ENCODE results near the gene IER5. TPM values are rescaled to one million over a fixed set of nuclear protein-coding genes. Genes with fewer than 3 reads are reported as not detected.
"Not testable (repeated sequence)": the region's sequence is repeated elsewhere in the genome, so short reads cannot be mapped to it uniquely, and the experiment has no call there.

Gene IER5
- total RNA-seq: 10 to 100 TPM; 39.8 to 41.3 TPM

- ChIA-PET POLR2A (interaction anchor here (0.6 to 8.6 kb wide), 25 partner anchors 10 to 85 kb away, joined by 3 to 209 read pairs (median 5); partner anchors contain the start of genes MR1 and STX6), CTCF (interaction anchor here (1.1 to 12.2 kb wide), 5 partner anchors 8 to 54 kb away, joined by 3 to 179 read pairs (median 4); no protein-coding TSS in a partner anchor)
- peak; percentile 80 for ATAC-seq
Observed at GRCh38 chr1:181088079-181089016, at the start of gene IER5. IER5 (plus strand) TSS chr1:181088700; CDS start chr1:181088903, 203 bp downstream.

GRCh38 chr1:181040284-181040865 is 48.1 kb upstream of the IER5 start:
- H3K36me3 Mint-ChIP-seq (ENCODE audit: low read depth): peaks cover 15% of the 10 kb centered on the region

More at GRCh38 chr1:181088079-181089016, at the start of gene IER5:
- Mint-ChIP-seq H3K4me1 (ENCODE audit: low read depth) (peaks cover 40% of the 10 kb centered on the region), H3K4me3 (peak within 1 kb of the TSS; percentile 100), H3K27me3 (no peaks in the 10 kb centered on the region), H3K9me3 (no peaks in the 10 kb centered on the region), H3K36me3 (ENCODE audit: low read depth) (peaks cover 45% of the 10 kb centered on the region), H3K27ac (peak within 1 kb of the TSS; percentile 100)
- DNase-seq: peak; percentile 96
- intact Hi-C loops (cut with micrococcal nuclease): loop anchor here (5.0 kb wide), 1 partner anchor 46 kb away; no protein-coding TSS in a partner anchor
- no peak for TF ChIP-seq CTCF (IDR thresholded peaks at IDR 0.05)

GRCh38 chr1:181043025-181043888 is 45.2 kb upstream of the IER5 start:
- Mint-ChIP-seq H3K27me3 (no peaks in the 10 kb centered on the region), H3K36me3 (ENCODE audit: low read depth) (peaks cover 18% of the 10 kb centered on the region), H3K9me3 (no peaks in the 10 kb centered on the region), H3K4me3 (no peak overlapping the region), H3K27ac (peak overlapping the region; percentile 90), H3K4me1 (ENCODE audit: low read depth) (peaks cover 56% of the 10 kb centered on the region)
- no peak for TF ChIP-seq CTCF (IDR thresholded peaks at IDR 0.05)
- intact Hi-C loops (cut with micrococcal nuclease): loop anchor here (5.0 kb wide), 1 partner anchor 44 kb away; the partner anchor contains the start of gene IER5
- CTCF ChIA-PET: interaction anchor here (0.7 to 15.3 kb wide), 8 partner anchors 10 to 123 kb away, joined by 3 to 254 read pairs (median 6); partner anchors contain the start of genes MR1 and STX6
- peak; percentile 18 for ATAC-seq
- peak; percentile 43 for DNase-seq
- POLR2A ChIA-PET: interaction anchor here (0.6 to 2.0 kb wide), 13 partner anchors 10 to 159 kb away, joined by 3 to 10 read pairs (median 5); partner anchors contain the start of genes MR1 and STX6

More at GRCh38 chr1:181040284-181040865, 48.1 kb upstream of the IER5 start:
- intact Hi-C loops (cut with micrococcal nuclease): loop anchor here (5.0 kb wide), 1 partner anchor 47 kb away; the partner anchor contains the start of gene IER5
- TF ChIP-seq CTCF (IDR thresholded peaks at IDR 0.05): no peak
- Mint-ChIP-seq H3K4me1 (ENCODE audit: low read depth) (peaks cover 81% of the 10 kb centered on the region), H3K27me3 (no peaks in the 10 kb centered on the region), H3K27ac (no peak overlapping the region), H3K4me3 (no peak overlapping the region), H3K9me3 (no peaks in the 10 kb centered on the region)
- no peak for DNase-seq
- CTCF ChIA-PET: interaction anchor here (0.8 to 15.3 kb wide), 4 partner anchors 23 to 124 kb away, joined by 3 to 254 read pairs (median 4); no protein-coding TSS in a partner anchor
- POLR2A ChIA-PET: interaction anchor here (1.4 to 2.0 kb wide), 3 partner anchors 32 to 50 kb away, joined by 3 to 6 read pairs (median 3); partner anchors contain the start of gene IER5
- ATAC-seq: no peak

- peak overlapping the region; percentile 44 for H3K4me3 Mint-ChIP-seq
- ChIA-PET POLR2A (interaction anchor here (0.7 to 1.9 kb wide), 10 partner anchors 18 to 163 kb away, joined by 3 to 8 read pairs (median 5); partner anchors contain the start of gene STX6), CTCF (interaction anchor here (0.9 to 15.3 kb wide), 6 partner anchors 10 to 122 kb away, joined by 3 to 254 read pairs (median 6); partner anchors contain the start of gene MR1)
- ATAC-seq (peak; percentile 97), DNase-seq (peak; percentile 90)
- peaks cover 15% of the 10 kb centered on the region for H3K36me3 Mint-ChIP-seq (ENCODE audit: low read depth)
- H3K9me3 Mint-ChIP-seq: no peaks in the 10 kb centered on the region
- peak overlapping the region; percentile 90 for H3K27ac Mint-ChIP-seq
- peaks cover 47% of the 10 kb centered on the region for H3K4me1 Mint-ChIP-seq (ENCODE audit: low read depth)
- no peak for TF ChIP-seq CTCF (IDR thresholded peaks at IDR 0.05)
- no peaks in the 10 kb centered on the region for H3K27me3 Mint-ChIP-seq
- intact Hi-C loops (cut with micrococcal nuclease): loop anchor here (5.0 kb wide), 1 partner anchor 43 kb away; the partner anchor contains the start of gene IER5
Observed at GRCh38 chr1:181044449-181044966, 44.0 kb upstream of the IER5 start.

- H3K4me3 Mint-ChIP-seq; DNase-seq; H3K9me3 Mint-ChIP-seq; H3K27ac Mint-ChIP-seq; intact Hi-C loops (cut with micrococcal nuclease); ATAC-seq; H3K27me3 Mint-ChIP-seq: not testable (repeated sequence)
- POLR2A ChIA-PET: interaction anchor here (1.2 kb wide), 1 partner anchor 10 kb away, joined by 3 read pairs; no protein-coding TSS in a partner anchor
- peaks cover 15% of the 10 kb centered on the region for H3K36me3 Mint-ChIP-seq (ENCODE audit: low read depth)
- H3K4me1 Mint-ChIP-seq (ENCODE audit: low read depth): peaks cover 38% of the 10 kb centered on the region
- CTCF ChIA-PET: interaction anchor here (15.3 kb wide), 1 partner anchor 99 kb away, joined by 254 read pairs; no protein-coding TSS in a partner anchor
Observed at GRCh38 chr1:181045946-181046345, 42.6 kb upstream of the IER5 start.

All from activated CD8-positive, alpha-beta T cell treated with anti-CD3 and anti-CD28 coated beads for 36 hours (primary cell).